GM12872 (cell line): ENCODE results near the gene MAGED2.

Experiments
- TF ChIP-seq, protein P1 (sequence below): IDR thresholded peaks from 3 replicates; pipeline ENCODE4 v1.5.1; 2011; ENCODE audit warnings: low read depth, mild to moderate bottlenecking, low read length, moderate library complexity; ENCODE audit not compliant: insufficient read depth

MAGED2 gene

DNA sequence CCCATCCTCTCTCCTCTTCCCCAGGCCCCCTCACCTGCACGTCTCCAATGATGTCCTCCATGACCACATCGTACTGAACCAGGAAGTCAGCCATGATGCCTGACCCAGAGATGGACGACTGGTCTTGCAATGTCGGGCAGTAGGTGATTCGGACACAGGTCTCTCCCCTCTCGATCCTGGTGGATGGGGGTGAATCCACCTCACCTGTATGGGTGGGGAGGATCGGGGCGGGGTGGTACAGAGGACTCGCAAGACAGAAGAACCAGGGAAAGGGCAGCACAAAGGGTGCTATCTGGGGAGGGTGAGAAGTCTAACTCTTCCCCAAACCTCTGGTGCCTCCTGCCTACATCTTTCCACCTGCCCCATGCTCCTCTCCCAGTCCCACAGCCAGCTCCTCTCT, 19.1 kb upstream of the MAGED2 start:
- TF ChIP-seq, protein P1, sequence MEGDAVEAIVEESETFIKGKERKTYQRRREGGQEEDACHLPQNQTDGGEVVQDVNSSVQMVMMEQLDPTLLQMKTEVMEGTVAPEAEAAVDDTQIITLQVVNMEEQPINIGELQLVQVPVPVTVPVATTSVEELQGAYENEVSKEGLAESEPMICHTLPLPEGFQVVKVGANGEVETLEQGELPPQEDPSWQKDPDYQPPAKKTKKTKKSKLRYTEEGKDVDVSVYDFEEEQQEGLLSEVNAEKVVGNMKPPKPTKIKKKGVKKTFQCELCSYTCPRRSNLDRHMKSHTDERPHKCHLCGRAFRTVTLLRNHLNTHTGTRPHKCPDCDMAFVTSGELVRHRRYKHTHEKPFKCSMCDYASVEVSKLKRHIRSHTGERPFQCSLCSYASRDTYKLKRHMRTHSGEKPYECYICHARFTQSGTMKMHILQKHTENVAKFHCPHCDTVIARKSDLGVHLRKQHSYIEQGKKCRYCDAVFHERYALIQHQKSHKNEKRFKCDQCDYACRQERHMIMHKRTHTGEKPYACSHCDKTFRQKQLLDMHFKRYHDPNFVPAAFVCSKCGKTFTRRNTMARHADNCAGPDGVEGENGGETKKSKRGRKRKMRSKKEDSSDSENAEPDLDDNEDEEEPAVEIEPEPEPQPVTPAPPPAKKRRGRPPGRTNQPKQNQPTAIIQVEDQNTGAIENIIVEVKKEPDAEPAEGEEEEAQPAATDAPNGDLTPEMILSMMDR = no peak

DNA sequence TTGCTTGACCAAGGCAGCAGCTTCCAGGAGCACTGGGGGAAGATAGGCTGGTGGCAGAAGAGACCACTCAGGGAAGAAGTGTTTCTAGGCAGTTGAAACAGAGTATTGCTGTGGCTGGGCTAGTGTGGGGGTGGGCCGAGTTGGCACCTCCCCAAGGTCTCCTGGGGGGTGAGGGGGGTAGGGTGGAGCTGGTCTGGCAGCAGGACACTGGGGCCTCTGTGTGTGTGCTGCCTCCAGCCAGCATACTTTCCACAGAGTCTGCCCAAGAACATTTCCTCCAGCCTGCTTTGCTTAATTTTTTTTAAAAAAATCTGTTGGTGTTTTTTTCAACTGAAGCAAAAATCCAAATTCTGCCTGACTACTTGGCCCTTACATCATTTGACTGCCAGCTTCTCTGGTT, 13.5 kb upstream of the MAGED2 start:
- TF ChIP-seq, protein P1 = no peak

DNA sequence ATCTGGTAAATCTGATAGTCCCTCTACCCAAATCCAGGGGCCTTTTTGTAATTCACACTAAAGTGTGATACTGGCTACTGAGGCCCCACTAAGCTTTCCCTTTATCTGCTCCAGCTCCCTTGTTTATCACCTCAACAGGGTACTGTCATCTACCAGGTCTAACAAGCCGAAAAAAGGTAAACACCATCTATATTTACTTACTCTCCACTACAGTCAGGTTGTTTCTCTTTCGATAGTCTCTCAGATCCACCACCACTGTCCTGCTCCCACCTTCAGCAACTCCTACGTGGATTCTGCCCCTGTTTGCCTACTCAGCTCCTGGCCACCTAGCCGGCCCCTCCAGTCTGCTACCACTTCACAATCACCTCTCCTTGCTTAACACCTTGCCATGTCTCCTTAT, 12.8 kb upstream of the MAGED2 start:
- TF ChIP-seq, protein P1 = no peak

DNA sequence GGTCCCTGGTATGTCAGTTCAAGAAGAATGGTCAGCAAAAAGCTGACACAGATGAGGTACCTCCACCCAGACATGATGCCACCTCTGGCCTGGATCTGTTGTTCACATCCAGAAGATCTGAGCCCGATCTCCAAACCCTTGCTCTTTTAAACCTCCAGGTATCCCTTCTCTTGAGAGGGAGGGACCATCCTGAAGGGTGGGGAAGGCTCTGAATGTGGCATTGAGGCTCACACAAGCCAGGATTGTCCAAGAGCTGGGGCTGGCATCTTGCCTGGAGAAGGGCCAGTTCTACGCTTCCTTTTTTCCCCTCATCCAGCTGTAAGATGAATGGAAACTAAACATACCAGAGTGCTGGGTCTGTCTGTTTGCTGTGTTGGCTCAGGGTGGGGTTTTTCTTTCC, 9.4 kb upstream of the MAGED2 start, which contains the start of gene ITIH6:
TSS of gene ITIH6 (minus strand) at position 119 of the 400 bp plus-strand sequence. CDS start at position 74, 45 bp downstream.
- TF ChIP-seq, protein P1 = no peak

DNA sequence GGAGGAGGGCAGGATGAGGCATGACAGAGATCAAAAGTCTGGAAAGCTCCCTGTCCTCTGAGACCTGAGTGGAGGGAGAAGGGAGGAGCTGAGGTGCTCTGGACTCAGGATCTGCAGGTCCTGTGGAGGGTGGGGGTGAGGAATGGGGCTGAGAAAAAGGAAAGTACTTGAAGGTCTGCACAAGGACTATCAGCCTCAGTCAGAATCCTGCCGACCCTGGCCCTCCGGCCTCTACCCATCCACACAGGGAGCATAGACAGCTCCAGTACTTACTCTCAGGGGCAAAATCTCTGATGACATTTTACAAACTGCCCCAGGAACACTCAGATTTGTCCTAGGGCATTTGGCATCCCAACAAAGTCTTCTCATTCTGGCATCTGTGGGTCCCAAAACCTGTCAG, 8.5 kb upstream of the MAGED2 start:
- TF ChIP-seq, protein P1 = no peak

DNA sequence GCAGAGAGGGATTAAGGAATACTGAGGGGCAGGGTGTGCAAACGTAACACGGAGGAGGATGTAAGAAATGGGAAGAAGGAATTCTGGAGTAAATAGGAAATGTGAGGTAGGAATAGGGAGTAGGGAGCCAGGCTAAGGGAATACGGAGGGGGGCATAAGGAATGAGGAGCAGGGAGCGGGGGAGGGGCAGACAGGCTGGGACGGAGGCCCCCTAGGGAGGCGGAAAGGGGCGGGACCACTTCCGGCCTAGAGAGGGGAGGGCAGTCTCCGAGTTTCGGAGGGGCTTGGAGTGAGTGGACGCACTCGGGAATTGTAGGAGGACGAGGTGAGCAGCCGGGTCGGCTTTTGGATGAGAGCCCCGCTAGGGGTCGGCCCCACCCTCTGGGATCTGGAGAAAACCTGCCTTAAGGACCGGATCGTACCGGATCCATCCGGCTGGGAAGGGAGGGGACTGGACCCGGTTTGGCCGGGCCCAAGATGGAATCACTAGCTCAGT, 612 bp downstream of the MAGED2 start:
- TF ChIP-seq, protein P1 = no peak

DNA sequence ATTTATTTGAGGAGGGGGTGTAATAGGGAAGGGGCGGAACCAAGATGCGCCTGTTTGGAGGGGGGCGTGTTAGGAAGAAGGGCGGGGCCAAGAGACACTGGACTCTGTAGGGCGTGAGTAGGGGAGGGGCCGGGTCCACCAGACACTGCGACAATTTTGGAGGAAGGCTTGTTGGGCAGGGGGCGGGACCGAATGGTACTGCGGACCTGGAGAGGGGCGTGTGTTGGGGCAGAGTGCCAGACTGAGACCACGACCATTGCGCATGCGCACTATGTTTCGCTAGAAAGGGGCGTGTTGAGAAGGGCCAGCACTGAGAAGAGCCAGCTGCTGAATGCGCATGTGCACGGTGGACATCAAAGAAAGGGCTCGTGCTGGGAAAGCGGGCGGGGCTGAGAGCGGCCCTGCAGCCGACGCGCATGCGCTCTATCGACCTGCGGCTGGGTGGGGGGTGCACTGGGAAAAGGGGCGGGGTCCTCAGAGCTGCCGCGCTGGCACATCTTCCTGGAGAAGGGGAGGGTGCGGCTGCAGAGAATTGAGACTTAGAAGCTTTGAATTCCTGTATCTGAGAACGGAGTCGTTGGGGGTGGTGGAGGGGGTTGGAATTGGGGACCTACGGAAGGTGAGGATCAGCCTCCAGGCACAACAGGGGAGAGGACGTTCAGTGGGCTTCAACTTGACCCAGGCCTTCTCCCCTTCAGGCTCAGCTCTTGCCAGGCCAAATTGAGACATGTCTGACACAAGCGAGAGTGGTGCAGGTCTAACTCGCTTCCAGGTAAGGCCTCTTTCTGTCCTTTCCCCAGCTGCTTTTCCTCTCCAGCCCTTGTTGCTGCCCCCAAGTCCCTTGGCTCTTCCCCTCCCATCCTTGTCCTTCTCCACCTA, 1.3 kb downstream of the MAGED2 start:
- TF ChIP-seq, protein P1 = no peak
